ENCODE results near the gene GRM4. TPM values are rescaled to one million over a fixed set of nuclear protein-coding genes. Genes with fewer than 3 reads are reported as not detected.

GRM4 gene
- total RNA-seq, 1 experiment from 2014 or later, result 5.6 TPM

DNA sequence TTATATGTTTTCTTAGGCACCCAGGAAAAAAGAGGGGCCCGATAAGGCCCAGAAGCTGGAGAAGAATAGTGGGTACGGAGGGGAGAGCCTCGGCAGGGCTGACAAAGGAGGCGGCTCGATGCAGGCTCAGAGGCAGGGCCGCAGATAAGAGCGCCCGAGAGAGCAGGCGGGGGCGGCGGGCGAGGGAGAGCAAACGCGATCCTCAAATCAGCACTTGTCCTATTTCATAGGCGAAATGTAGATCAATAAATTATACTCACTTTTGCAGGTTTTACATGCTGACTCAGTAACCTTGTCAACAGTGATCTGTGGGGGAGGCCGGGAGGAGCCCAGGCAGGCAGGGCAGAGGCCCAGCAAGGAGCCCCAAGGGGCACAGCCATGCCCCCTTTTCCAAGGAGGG, 42.6 kb downstream of the GRM4 start:
- H4K91ac ChIP-seq (ENCODE audit: insufficient read length, low read depth, low read length), result no peak overlapping the region
- no peak overlapping the region for H2BK5ac ChIP-seq (ENCODE audit: insufficient read length, low read length)
- no peaks in the 10 kb centered on the region for H3K23me2 ChIP-seq (ENCODE audit: insufficient read length, low read depth, low read length, poor library complexity, severe bottlenecking)
- no peaks in the 10 kb centered on the region for H3K79me1 ChIP-seq (ENCODE audit: insufficient read depth, low read depth, low read length, poor library complexity, severe bottlenecking)
- Mint-ChIP-seq H3K27me3 (ENCODE audit: low read depth) (no peaks in the 10 kb centered on the region), H3K4me3 (no peak overlapping the region), H3K4me1 (peaks cover 12 to 30% of the 10 kb centered on the region in 2 experiments), H3K9me3 (no peaks in the 10 kb centered on the region), H3K27ac (peak overlapping the region in 1 of 3 experiments; percentile 57; a peak in 2 of 7 replicates), H3K36me3 (ENCODE audit: insufficient read depth in 1 of 3, low read depth in 3 of 3) (no peaks in the 10 kb centered on the region)
- no peak overlapping the region for H4K8ac ChIP-seq (replicated peaks; ENCODE audit: insufficient read length, low read depth, low read length)
- H3K4ac ChIP-seq (ENCODE audit: low read depth, low read length), result no peak overlapping the region
- no peak overlapping the region for H3K23ac ChIP-seq (ENCODE audit: insufficient read length, low read depth, low read length)
- no peak overlapping the region for H2BK12ac ChIP-seq (ENCODE audit: insufficient read length, low read depth, low read length)
- H3K9me3 ChIP-seq (ENCODE audit: control insufficient read depth, low read depth, low read length), result no peaks in the 10 kb centered on the region
- H2AFZ ChIP-seq (ENCODE audit: low read length), result no peak overlapping the region
- no peaks in the 10 kb centered on the region for H3K79me2 ChIP-seq (ENCODE audit: insufficient read depth, low read length)
- H3K56ac ChIP-seq (ENCODE audit: insufficient read length, low read depth, low read length), result no peak overlapping the region
- peaks cover 2% of the 10 kb centered on the region for H4K20me1 ChIP-seq (ENCODE audit: control insufficient read depth, insufficient read depth, insufficient read length)
- no peak overlapping the region for H3T11ph ChIP-seq (ENCODE audit: low read length)
- no peak overlapping the region for H3K9ac ChIP-seq (ENCODE audit: extremely low read depth, insufficient read length, low read length)
- H3K4me2 ChIP-seq (ENCODE audit: insufficient read depth, insufficient read length, low read length), result no peak overlapping the region
- no peak overlapping the region for H3K27ac ChIP-seq (ENCODE audit: insufficient read length, low read depth, low read length)
- no peaks in the 10 kb centered on the region for H3K27me3 ChIP-seq (ENCODE audit: insufficient read depth, low read length)
- no peaks in the 10 kb centered on the region; the same call in 1 of the 2 replicates for H3K4me1 ChIP-seq (ENCODE audit: insufficient read depth, low read length)
- no peak overlapping the region for H2BK20ac ChIP-seq (ENCODE audit: low read depth, low read length, poor library complexity, severe bottlenecking)
- no peak overlapping the region for H2AK5ac ChIP-seq (ENCODE audit: insufficient read length, low read length)
- H2BK15ac ChIP-seq (ENCODE audit: low read depth, low read length), result no peak overlapping the region
- WGBS (ENCODE audit: extremely low coverage, insufficient read length, low lambda C conversion rate), result no CpG with 5 or more reads among the region's 16 CpGs
- TF ChIP-seq, protein P1, sequence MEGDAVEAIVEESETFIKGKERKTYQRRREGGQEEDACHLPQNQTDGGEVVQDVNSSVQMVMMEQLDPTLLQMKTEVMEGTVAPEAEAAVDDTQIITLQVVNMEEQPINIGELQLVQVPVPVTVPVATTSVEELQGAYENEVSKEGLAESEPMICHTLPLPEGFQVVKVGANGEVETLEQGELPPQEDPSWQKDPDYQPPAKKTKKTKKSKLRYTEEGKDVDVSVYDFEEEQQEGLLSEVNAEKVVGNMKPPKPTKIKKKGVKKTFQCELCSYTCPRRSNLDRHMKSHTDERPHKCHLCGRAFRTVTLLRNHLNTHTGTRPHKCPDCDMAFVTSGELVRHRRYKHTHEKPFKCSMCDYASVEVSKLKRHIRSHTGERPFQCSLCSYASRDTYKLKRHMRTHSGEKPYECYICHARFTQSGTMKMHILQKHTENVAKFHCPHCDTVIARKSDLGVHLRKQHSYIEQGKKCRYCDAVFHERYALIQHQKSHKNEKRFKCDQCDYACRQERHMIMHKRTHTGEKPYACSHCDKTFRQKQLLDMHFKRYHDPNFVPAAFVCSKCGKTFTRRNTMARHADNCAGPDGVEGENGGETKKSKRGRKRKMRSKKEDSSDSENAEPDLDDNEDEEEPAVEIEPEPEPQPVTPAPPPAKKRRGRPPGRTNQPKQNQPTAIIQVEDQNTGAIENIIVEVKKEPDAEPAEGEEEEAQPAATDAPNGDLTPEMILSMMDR (conservative IDR thresholded peaks at IDR 0.05), result no peak
- no peak overlapping the region for H3K18ac ChIP-seq (ENCODE audit: insufficient read length, low read depth, low read length)
- no peak overlapping the region for H4K5ac ChIP-seq (ENCODE audit: insufficient read length, low read depth, low read length)
- no peak overlapping the region for H3K14ac ChIP-seq (ENCODE audit: insufficient read depth, low read length)
- no peak overlapping the region for H2BK120ac ChIP-seq (ENCODE audit: low read depth, low read length, poor library complexity, severe bottlenecking)
- no peak for DNase-seq

Measured in H9 (cell line).